Measurements from ENCODE around the gene EPHB1.
"Not testable (repeated sequence)": the region's sequence is repeated elsewhere in the genome, so short reads cannot be mapped to it uniquely, and the experiment has no call there.

Gene EPHB1

GRCh38 chr3:134937256-134938028 is 142.4 kb downstream of the EPHB1 start:
- Mint-ChIP-seq H3K4me3 (no peak overlapping the region), H3K36me3 (no peaks in the 10 kb centered on the region), H3K27ac (no peak overlapping the region), H3K9me3 (no peaks in the 10 kb centered on the region), H3K27me3 (no peaks in the 10 kb centered on the region), H3K4me1 (no peaks in the 10 kb centered on the region)

GRCh38 chr3:134938029-134938525 is 143.0 kb downstream of the EPHB1 start:
- H3K9me3 Mint-ChIP-seq: no peaks in the 10 kb centered on the region
- no peaks in the 10 kb centered on the region for H3K27me3 Mint-ChIP-seq
- H3K4me1 Mint-ChIP-seq: no peaks in the 10 kb centered on the region
- H3K27ac Mint-ChIP-seq: no peak overlapping the region
- no peaks in the 10 kb centered on the region for H3K36me3 Mint-ChIP-seq
- H3K4me3 Mint-ChIP-seq: no peak overlapping the region

GRCh38 chr3:134939978-134940377 is 144.9 kb downstream of the EPHB1 start:
- H3K9me3 Mint-ChIP-seq: peaks cover 5% of the 10 kb centered on the region
- H3K4me1 Mint-ChIP-seq: no peaks in the 10 kb centered on the region
- no peak overlapping the region for H3K27ac Mint-ChIP-seq
- no peaks in the 10 kb centered on the region for H3K36me3 Mint-ChIP-seq
- H3K27me3 Mint-ChIP-seq: no peaks in the 10 kb centered on the region
- H3K4me3 Mint-ChIP-seq: no peak overlapping the region

GRCh38 chr3:134941820-134942219 is 146.8 kb downstream of the EPHB1 start:
- no peaks in the 10 kb centered on the region for H3K27me3 Mint-ChIP-seq
- peaks cover 5% of the 10 kb centered on the region for H3K9me3 Mint-ChIP-seq
- H3K4me3 Mint-ChIP-seq: no peak overlapping the region
- no peak overlapping the region for H3K27ac Mint-ChIP-seq
- no peaks in the 10 kb centered on the region for H3K36me3 Mint-ChIP-seq
- no peaks in the 10 kb centered on the region for H3K4me1 Mint-ChIP-seq

- no peaks in the 10 kb centered on the region for H3K4me1 Mint-ChIP-seq
- no peaks in the 10 kb centered on the region for H3K36me3 Mint-ChIP-seq
- peaks cover 5% of the 10 kb centered on the region for H3K9me3 Mint-ChIP-seq
- H3K27ac Mint-ChIP-seq: no peak overlapping the region
- H3K27me3 Mint-ChIP-seq: no peaks in the 10 kb centered on the region
- no peak overlapping the region for H3K4me3 Mint-ChIP-seq
Observed at GRCh38 chr3:134944429-134944828, 149.4 kb downstream of the EPHB1 start.

- Mint-ChIP-seq H3K27me3 (no peaks in the 10 kb centered on the region), H3K9me3 (peaks cover 1% of the 10 kb centered on the region), H3K4me1 (no peaks in the 10 kb centered on the region), H3K27ac (no peak overlapping the region), H3K36me3 (no peaks in the 10 kb centered on the region), H3K4me3 (no peak overlapping the region)
Observed at GRCh38 chr3:134949150-134949549, 154.1 kb downstream of the EPHB1 start.

- H3K9me3 Mint-ChIP-seq: no peaks in the 10 kb centered on the region
- H3K27ac Mint-ChIP-seq: no peak overlapping the region
- no peaks in the 10 kb centered on the region for H3K36me3 Mint-ChIP-seq
- no peak overlapping the region for H3K4me3 Mint-ChIP-seq
- H3K27me3 Mint-ChIP-seq: peaks cover 1% of the 10 kb centered on the region
- H3K4me1 Mint-ChIP-seq: no peaks in the 10 kb centered on the region
Observed at GRCh38 chr3:134952371-134952770, 157.3 kb downstream of the EPHB1 start.

- Mint-ChIP-seq H3K9me3 (no peaks in the 10 kb centered on the region), H3K4me1 (no peaks in the 10 kb centered on the region), H3K27ac (no peak overlapping the region), H3K36me3 (no peaks in the 10 kb centered on the region), H3K27me3 (peaks cover 1% of the 10 kb centered on the region), H3K4me3 (no peak overlapping the region)
Observed at GRCh38 chr3:134955874-134956273, 160.8 kb downstream of the EPHB1 start.

GRCh38 chr3:134956395-134956794 is 161.3 kb downstream of the EPHB1 start:
- no peaks in the 10 kb centered on the region for H3K9me3 Mint-ChIP-seq
- H3K36me3 Mint-ChIP-seq: no peaks in the 10 kb centered on the region
- H3K4me1 Mint-ChIP-seq: no peaks in the 10 kb centered on the region
- H3K27me3 Mint-ChIP-seq: peaks cover 1% of the 10 kb centered on the region
- no peak overlapping the region for H3K4me3 Mint-ChIP-seq
- no peak overlapping the region for H3K27ac Mint-ChIP-seq

- Mint-ChIP-seq H3K27me3 (peaks cover 1% of the 10 kb centered on the region), H3K4me3 (no peak overlapping the region), H3K9me3 (no peaks in the 10 kb centered on the region), H3K36me3 (no peaks in the 10 kb centered on the region), H3K4me1 (no peaks in the 10 kb centered on the region), H3K27ac (no peak overlapping the region)
Observed at GRCh38 chr3:134956844-134957243, 161.8 kb downstream of the EPHB1 start.

- no peaks in the 10 kb centered on the region for H3K4me1 Mint-ChIP-seq
- H3K4me3 Mint-ChIP-seq: no peak overlapping the region
- H3K36me3 Mint-ChIP-seq: no peaks in the 10 kb centered on the region
- peaks cover 1% of the 10 kb centered on the region for H3K27me3 Mint-ChIP-seq
- H3K9me3 Mint-ChIP-seq: no peaks in the 10 kb centered on the region
- no peak overlapping the region for H3K27ac Mint-ChIP-seq
Observed at GRCh38 chr3:134959516-134959915, 164.5 kb downstream of the EPHB1 start.

- Mint-ChIP-seq H3K4me1 (no peaks in the 10 kb centered on the region), H3K36me3 (no peaks in the 10 kb centered on the region), H3K27me3 (peaks cover 4% of the 10 kb centered on the region), H3K27ac (no peak overlapping the region), H3K4me3 (no peak overlapping the region), H3K9me3 (no peaks in the 10 kb centered on the region)
Observed at GRCh38 chr3:134964226-134964625, 169.2 kb downstream of the EPHB1 start.

- Mint-ChIP-seq H3K4me3 (no peak overlapping the region), H3K27ac (no peak overlapping the region), H3K27me3 (peaks cover 4% of the 10 kb centered on the region), H3K36me3 (no peaks in the 10 kb centered on the region), H3K4me1 (no peaks in the 10 kb centered on the region), H3K9me3 (no peaks in the 10 kb centered on the region)
Observed at GRCh38 chr3:134965865-134966481, 170.9 kb downstream of the EPHB1 start.

- Mint-ChIP-seq H3K27me3 (peaks cover 4% of the 10 kb centered on the region), H3K4me1 (no peaks in the 10 kb centered on the region), H3K9me3 (no peaks in the 10 kb centered on the region), H3K4me3 (no peak overlapping the region), H3K27ac (no peak overlapping the region), H3K36me3 (no peaks in the 10 kb centered on the region)
Observed at GRCh38 chr3:134970895-134971294, 175.8 kb downstream of the EPHB1 start.

GRCh38 chr3:134971306-134971705 is 176.2 kb downstream of the EPHB1 start:
- Mint-ChIP-seq H3K27me3 (peaks cover 4% of the 10 kb centered on the region), H3K4me1 (no peaks in the 10 kb centered on the region), H3K36me3 (no peaks in the 10 kb centered on the region)

GRCh38 chr3:134971907-134972306 is 176.8 kb downstream of the EPHB1 start:
- not testable (repeated sequence) for H3K9me3 Mint-ChIP-seq, H3K36me3 Mint-ChIP-seq, H3K27me3 Mint-ChIP-seq, H3K4me1 Mint-ChIP-seq, H3K4me3 Mint-ChIP-seq, H3K27ac Mint-ChIP-seq

More at GRCh38 chr3:134971306-134971705, 176.2 kb downstream of the EPHB1 start:
- Mint-ChIP-seq H3K27ac (no peak overlapping the region), H3K9me3 (no peaks in the 10 kb centered on the region), H3K4me3 (no peak overlapping the region)
